GM19240 (cell line): ENCODE measurements around the gene ABCA2.
"Not testable (repeated sequence)": the region's sequence is repeated elsewhere in the genome, so short reads cannot be mapped to it uniquely, and the experiment has no call there.

Experiments
- DNase-seq: peaks from one replicate; pipeline ENCODE4 v3.0.0; 2011; ENCODE audit warnings: low spot score; ENCODE audit not compliant: insufficient read length

ABCA2 gene

DNA sequence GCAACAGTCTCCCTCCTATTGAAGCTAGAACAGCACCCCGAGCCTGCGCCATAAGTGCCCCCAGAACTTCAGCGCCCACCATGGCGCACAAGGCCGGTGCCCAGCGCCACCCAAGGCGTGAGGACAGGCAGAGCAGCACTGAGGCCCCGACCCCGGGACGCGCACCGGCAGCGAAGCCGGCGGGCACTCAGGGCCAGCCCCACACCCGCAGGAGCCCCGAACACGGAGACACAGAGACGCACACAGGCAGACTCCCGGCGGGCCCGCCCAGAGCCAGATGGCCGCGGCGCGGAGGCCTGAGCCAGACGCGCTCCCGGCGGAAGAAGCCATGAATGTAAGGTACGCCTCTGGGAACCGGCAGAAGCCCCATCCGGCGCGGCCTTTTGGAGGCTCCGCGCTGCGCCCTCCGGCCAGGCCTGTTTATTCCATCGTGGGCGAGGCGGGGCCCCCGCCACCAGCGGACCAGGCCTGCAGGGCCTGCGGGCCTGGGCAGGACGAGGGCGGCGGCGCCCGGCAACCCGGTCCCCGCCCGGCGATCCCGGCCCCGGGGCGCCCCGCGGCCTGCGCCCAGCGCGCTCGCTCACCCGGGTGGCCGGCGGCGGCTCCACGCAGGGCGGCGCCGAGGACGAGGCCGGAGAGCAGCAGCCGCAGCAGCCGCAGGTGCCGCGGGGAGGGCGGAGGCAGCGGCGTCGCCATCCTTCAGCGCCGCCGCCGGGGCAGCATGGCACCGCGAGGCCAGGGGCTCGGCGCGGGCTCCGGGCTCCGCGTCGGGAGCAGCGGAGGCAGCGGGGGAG lies 17.5 kb upstream of the ABCA2 start:
- no peak for DNase-seq

DNA sequence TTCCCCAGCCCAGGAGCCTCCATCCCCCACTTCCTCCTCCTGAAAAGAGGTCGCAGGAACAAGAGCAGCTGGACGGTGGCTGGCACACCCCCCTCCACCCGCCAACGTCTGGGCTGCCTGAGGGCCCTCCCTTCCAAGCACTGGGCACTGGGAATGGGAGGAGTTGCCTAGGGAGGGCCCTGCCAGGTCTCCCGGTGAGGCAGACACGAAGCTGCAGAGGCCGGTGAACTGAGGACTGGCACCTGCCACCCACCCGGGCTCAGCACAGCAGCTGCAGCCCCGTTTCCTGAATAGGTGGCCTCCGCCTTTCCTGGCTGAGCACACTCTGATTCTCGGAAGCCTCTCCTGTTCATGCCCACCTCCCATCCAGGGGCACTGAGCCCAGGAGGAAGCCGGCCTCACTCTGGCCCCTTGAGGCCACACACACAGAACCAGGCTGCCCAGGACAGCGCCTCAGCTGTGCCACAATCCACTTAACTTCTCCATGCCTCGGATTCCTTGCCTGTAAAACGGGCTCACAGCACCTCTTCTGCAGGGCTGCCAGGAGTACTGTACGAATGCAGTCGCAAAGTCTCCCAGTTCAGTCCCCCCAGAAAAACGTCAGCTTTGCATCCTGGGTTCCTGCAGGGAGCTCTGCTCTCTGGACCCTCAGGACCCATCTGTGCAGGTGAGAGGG lies 16.6 kb upstream of the ABCA2 start:
- no peak for DNase-seq

DNA sequence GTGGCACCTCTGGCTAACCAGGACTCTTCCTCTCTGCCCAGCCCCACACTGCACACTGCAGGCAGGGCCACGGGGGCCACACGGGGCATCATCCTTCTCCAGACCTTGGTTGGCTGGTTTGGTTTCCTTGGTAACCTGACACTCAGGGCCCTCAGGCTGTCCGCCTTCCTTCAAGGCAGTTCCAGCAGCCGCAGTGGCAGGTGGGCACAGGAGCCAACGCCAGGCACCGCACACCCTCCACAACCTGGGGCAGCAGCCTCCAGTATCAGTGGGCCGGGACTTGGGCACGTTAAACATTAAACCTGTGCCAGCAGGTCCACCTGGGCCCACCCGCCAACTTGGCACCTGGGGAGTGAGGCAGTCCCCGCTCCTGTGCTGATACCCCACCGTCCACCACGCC lies 16.0 kb upstream of the ABCA2 start:
- no peak for DNase-seq

DNA sequence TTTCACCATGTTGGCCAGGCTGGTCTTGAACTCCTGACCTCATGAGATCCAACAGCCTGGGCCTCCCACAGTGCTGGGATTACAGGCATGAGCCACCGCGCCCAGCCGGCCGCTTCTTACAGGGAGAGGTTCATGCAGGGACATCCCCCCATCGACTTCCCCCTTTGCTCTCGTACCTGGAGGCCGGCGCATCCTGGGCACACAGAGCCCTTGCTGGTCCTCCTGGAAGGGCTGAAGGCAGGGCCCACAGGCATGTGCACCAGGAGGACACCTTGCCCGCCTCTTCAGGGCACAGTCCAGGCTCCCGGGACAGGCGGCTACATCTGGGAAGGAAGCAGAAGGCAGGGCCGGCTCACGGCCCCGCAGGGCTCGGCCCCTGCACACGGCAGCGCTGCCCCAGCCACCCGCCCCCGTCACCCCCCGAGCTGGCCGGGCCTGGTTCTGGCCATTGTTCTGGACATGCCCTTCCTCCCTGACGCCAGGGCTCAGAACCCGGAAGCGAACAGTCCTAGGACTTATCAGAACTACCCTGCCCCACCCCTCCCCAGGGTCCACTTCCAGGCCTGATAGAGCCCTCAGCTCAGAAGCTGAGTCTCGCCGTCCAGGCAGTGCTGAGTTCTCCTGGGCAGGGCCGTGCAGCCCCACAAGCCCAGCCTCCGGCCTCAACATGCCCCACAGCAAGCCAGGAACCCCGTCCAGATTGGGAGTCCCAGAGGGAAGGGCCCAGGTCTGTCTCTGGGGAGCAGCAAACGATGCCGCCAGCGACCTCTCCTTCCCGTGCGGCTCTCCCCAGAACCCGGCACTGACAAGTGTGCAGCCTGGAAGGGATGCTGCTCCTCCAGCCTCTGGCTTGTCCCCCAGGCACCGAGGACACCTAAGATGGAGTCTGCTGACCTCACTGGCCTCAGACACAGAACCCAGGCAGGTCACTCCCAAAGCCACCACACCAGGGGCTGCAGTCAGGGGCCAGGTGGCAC lies 15.0 kb upstream of the ABCA2 start:
- DNase-seq: no peak

DNA sequence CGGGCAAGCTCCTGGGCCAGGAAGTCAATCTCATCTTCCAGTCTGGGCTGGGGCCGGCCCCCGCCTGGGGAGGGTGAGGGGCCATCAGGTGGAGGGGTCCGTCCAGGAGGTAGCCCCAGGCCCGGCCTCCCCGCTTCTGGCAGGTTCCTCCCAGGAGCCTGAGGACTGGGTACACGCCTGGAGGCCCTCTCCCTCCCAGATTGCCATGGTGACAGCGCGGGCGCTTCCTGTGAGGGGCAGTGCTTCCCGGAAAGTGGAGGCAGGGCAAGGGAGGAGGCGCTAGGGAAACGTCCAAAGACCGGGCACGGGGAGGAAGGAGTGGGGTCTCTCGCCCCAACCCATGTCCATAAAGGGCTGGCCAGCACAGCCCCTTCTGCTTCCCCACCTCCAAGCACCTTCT lies 13.1 kb upstream of the ABCA2 start:
- no peak for DNase-seq

DNA sequence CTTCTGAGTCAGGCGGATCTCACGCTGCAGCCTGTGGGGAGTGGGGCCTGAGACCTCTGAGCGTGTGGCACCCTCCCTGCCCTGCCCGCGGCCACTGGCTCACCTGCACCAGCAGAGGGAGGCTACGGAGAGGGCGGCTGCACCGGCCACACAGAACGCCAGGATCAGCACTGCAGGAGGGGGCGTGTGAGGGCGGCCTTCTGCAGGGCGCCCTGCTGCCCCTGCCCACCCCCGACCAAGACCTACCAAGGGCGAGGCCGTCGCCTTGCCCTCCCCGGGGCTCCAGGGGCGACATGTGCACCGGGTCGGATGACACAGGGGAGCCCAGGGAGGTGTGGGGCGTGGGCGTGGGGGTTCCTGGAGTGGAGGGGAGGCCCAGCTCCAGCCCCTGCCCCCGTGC lies 12.5 kb upstream of the ABCA2 start:
- no peak for DNase-seq

DNA sequence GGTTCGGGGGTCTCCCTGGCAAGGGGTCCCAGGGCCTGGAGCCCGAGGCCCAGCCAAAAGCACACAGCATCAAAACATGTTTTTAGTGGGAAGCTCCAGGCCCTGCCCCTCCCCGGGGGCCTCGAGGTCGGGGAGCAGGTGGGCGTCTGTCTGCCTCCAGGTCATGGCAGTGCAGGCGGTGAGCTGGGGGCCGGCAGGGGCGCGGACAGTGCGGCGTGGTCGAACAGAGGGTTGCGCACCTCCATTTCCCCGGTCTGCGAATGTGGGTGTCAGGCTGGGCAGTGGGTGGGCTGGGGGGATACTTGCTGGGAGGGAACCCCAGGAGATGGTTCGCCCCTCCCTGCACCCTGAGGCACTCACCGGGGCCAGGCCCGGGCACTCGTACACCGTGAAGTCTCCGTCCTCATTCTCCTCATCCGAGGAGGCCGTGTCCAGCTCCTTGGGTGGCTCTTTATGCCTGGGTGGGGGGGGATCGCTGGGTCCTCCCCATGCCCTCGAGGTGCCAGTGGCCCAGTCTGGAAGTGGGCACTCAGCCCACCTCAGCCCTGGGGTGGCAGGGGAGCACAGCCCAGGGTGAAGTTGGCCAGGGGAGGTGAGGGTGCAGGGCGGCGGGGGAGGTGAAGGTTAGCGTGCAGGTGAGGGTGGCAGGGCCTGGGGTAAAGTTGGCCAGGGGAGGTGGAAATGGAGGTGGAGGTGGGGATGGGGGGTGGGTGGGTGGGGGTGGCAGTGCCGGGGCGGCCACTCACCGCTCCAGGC lies 11.8 kb upstream of the ABCA2 start:
- no peak for DNase-seq

DNA sequence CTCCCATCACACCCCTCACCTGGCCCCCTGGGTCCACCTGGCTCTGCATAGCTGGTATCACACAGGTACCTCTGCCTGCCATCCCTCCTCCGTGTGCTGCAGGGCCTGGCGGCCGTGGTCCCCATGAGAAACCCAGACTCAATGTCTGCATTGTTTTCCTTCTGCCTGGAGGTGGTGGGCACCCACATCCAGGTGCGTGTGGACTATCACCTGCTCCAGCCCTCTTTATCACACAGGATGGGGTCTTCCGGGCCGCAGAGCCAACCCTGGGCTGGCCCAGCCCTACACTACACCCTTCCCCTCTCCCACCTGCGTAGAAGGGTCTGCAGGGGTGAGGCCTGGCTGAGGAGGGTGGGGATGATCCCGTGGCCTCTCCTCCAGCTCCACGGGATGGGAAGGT lies 10.9 kb upstream of the ABCA2 start:
- no peak for DNase-seq

DNA sequence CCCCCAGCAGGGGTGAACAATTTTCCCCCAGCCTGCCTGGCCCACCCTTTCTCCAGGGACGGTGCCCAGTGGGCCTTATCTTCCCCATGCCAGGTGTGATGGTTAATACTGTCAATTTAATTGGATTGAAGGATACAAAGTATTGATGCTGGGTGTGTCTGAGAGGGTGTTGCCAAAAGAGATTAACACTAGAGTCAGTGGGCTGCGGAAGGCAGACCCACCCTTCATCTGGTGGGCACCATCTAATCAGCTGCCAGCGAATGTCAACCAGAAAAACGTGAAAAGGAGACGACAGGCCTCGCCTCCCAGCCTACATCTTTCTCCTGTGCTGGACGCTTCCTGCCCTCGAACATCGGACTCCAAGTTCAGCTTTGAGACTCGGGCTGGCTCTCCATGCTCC lies 9.4 kb upstream of the ABCA2 start:
- no peak for DNase-seq

DNA sequence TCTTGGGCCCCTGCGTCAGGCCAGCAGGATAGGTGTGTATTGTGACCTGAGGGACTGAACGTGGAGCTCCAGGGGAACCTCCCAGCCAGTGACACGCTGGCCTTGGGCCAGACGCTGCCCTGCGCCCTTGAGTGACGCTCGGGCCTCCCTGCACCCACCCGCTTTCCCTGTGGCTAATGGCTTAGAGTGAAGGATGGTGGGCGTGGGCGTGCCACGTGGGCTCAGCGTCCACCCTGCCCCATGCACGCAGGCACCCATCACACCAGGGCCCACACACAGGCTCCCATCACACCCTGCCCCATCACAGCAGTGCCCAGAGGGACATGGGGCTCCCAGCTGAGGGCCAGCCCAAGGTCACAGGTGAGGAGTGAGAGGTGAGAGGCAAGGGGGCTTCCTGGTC lies 9.0 kb upstream of the ABCA2 start:
- DNase-seq: no peak

DNA sequence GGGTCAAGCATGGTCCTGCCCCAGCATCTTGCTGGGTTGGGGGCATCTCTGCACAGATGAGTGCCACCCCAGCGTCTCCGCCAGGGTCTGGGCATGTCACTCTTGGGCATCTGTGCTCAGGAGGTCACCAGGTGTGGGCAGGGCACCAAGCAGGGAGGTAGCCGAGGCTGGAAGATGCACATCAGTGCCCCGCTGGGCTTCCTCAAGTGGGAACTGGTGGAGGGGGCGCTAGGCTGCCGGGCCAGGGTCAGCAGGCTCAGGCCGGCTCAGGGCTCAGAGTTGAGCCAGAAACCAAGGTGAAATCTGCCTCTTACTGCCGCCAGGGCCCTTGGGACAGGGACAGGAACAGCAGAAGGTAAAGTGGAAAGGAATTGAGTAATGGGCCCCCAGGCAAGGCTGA lies 7.9 kb upstream of the ABCA2 start:
- DNase-seq: no peak

DNA sequence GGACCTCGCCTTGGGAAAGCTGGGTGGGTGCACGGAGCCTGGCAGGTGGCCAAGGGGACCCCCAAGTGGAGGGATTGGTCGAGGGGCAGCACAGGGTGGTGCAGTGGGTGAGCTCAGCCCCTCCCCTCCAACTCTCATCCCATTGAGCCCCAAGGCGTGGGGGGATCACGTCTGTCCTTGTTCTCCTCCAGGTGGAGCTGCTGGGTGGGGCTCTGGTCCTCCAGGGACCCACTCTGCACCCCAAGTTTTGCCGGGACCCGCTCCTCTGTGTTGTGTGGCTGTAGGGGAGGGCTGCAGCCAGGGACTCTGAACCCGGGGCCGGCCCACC lies 7.4 kb upstream of the ABCA2 start:
- no peak for DNase-seq

DNA sequence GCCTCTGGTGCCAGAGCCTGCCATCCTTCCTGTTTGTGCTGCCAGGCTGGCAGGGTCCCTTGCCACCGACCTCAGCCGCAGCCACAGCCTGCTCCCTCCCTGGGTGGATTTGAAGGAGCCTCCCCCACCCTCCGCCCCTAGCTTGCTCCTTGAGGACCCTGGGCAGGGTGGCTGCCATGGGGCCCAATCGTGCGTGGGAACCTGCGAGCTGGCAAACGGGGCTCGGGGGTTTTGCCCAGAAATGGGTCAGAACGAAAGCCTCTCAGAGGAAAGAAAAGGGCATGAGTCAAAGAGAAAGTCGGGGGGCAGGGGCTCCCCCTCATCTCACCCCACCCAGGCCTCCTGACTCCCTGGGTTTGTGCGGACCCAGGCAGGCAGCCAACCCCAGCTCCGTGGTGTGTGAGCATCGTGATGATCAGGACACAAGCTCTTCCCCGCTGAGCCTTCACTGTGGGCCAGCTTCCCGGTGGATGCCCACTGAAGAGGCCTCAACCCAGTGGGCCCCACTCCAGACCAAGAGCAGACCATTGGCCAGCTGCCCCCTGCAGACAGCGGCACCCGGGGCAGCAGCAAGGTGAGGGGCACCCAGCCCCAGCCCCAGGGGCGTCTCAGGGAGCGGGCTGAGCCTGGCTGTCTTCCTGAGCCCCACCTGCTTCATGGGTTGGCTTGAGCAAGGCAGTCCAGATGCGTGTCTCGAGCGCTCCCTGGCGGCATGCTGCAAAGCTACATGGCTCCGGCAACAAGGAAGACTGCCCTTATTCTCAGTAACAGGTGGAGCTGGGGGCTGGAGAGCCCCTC lies 6.9 kb upstream of the ABCA2 start:
- DNase-seq: peak; percentile 99

DNA sequence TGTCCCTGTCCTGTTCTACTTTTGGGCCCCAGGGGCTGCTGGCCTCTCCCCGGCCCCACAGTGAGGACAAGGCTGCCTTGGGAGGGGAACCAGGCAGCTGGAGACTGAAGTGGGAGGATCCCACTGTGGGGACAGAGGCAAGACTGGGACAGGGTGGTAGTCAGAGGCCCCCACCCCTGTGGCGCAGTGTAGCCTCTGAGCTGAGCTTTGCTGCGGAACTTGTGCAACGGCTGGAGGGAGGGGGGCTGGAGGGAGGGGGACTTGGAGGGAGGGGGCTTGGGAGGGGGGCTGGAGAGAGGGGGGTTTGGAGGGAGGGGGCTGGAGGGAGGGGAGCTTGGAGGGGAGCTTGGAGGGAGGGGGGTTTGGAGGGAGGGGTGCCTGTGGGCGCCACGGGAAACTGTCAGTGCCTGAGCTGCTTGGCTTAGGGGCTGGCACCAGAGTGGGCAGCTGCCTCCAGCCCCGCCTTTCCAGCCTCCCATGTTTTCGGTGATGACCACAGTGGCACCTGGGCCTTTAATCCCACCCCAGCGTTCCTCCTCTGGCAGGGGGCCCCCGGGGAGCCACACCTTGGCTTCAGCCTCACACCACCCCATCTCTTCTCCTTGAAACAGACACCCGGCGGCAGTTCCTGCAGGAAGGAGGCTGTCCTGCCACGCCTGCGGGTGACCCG lies 6.1 kb upstream of the ABCA2 start:
- no peak for DNase-seq

DNA sequence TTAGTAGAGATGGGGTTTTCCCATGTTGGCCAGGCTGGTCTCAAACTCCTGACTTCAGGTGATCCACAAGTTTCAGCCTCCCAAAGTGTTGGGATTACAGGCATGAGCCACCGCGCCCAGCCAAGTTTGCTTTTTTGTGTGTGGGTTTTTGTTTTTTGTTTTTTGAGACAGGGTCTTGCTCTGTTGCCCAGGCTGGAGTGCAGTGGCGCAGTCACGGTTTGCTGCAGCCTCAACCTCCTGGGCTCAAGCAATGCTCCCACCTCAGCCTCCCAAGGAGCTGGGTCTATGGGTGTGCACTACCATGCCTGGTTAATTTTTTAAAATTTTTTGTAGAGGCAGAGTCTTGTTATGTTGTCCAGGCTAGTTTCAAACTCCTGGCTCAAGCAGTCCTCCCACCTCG lies 5.4 kb upstream of the ABCA2 start:
- DNase-seq: not testable (repeated sequence)

DNA sequence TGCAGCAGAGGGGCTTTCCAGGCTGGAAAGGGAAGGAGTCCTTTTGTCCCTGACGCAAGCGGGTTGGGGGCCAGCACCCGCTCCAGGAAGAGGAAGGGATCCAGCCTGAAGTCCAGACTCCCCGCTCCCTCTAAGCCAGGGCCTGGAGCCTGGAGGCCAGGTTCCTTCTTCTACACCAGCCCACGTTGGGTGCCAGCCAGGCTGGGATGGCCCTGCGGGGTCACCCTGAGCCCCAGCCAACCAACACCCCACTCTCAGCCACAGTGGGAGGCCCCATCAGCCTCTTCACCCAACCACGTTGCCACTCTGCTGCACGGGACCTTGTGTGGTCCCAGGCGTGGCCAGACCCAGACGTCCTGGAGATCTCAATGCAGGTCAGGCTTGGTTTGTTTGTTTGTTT lies 4.8 kb upstream of the ABCA2 start:
- no peak for DNase-seq

DNA sequence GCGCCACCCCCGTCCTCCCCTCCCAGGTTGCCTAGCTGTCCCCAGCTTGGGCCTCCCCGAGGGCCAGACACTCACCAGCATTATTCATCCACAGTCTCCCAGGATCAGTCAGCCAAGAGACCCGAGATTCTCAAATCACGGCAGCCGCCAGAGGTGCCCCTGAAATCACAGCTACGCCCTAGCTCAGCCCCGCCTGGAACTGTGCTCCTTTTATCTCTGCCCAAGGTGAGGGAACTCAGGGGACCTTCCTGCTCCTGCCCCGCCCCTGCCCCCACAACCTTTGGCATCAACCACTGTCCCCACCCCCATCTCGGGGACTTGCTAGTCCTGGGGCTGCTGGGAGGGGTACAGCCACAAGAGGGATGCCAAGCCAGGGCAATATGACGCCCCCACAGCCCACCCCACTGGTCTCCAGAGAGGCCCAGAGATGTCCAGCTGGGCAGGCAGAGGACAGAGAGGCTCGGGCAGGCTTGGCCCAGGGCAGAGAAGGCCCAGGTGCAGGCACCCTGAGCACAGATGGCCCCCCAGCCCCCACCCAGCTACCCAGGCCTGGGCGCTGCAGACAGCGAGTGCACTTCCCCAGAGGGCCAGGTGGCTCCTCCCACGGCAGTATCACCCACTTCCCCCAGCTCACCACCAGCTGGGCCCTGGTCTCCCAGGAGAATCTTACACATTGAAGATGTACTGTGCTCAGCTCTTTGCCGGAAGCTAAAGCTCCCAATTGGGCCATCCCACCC lies 4.0 kb upstream of the ABCA2 start, which contains the start of gene FUT7:
Gene FUT7 (minus strand): TSS at position 185 of the 737 bp plus-strand sequence. CDS start 97 bp downstream, at position 88.
- DNase-seq: no peak

DNA sequence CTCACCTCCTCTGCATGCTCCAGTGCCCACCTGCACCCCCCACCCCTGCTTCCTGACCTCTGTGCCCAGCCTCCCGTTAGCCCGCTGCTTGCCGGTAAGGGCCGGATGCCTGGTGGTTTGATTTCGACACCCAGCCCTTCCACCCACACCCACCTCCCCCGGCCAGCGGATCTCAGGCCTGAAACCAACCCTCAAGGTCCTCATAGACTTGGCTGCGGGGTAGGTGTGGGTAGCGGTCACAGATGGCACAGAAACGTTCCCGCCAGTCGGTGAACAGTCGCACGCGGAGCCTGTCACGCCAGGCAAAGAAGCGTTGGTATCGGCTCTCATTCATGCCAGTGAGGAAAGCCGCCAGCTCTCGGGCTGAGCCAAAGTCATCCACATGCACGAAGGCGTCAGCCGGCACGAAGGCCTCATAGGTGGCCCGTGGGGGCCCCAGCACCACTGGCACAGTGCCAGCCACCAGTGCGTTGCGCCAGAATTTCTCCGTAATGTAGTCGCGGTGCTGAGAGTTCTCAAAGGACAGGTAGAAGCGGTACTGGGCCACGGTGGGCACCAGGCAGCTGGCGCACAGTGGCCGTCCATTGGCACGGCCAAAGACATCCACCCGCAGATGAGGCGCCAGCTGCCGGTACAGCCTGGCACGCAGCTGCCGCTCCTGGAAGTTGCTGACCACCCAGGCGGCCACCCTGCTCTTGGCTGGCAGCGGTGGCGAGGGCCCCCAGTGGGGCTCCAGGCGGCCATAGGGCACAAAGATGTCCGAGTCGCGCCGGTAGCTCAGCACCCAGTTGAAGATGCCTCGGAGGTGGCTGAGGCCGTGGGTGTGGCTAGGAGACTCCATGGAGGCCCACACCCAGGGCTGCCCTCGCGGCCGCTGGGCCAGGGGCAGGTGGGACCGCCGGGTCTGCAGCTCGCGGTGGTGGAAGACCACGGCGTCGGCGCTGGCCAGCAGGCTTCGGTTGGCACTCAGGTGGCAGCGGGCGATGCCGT lies 2.8 kb upstream of the ABCA2 start:
- no peak for DNase-seq
